ENCODE measurements around the gene CFAP46. TPM values are rescaled to one million over a fixed set of nuclear protein-coding genes. Genes with fewer than 3 reads are reported as not detected.
A peak's percentile ranks its signal among the peaks of the same experiment; 100 is the strongest.

Gene CFAP46
- total and polyA plus RNA-seq, 12 donors, result 0.36 to 1.9 (median 1.1) TPM

DNA sequence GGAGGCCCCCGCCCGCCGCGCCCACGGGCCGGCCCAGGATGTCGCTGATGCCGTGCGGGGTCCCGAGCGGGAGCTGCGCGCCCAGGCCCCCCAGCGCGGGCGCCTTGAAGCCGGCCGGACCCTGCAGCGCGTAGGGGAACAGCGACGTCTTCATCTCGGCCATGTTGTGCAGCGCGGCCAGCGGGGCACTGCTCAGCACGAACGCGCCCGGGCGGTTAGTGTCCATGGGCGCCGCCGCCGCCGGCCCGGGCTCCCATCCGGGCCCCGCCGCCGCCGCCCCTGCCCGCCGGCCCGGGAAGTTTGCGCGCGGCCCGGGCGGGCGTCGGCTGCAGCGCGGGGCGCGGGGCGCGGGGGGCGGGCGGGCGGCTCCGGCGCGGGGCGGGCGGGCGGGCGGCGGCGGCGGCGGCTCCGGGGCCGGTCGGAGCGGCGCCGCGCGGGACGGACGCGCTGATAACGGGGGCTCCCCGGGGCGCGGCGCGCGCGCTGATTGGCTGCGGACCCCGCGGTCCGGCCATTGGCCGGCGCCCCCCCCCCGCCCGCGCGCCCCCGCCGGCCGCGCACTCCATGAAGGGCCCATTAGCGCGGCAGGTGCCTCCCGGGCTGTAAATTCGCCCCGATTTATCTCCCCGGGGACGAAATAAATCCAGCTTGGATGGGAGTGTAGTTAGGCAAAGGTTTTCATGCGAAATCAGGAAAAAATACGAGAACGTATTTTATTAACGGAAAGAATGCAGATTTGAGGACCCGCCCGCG is 156.5 kb downstream of the CFAP46 start, which contains the start of gene NKX6-2:
NKX6-2 (minus strand) TSS at position 425 of the 753 bp plus-strand sequence; CDS start at position 226, 199 bp downstream.
- ATAC-seq, result no peak
- H3K4me1 ChIP-seq, result peaks cover 0 to 40% (median 27%) of the 10 kb centered on the region in 9 donors
- intact Hi-C loops (cut with DNase I), result loop anchor here in 2 of 10 donors (10.0 kb wide), 1 partner anchor 131 kb away; no protein-coding TSS in a partner anchor
- 2 to 3% methylated on average over 51 to 118 of the region's 119 CpGs for WGBS, 2 donors
- peak within 1 kb of the TSS in 3 of 10 donors; percentile 5 to 22 (median 18) for H3K4me3 ChIP-seq
- DNase-seq, result no peak
- H3K9me3 ChIP-seq, result no peaks in the 10 kb centered on the region
- H3K27ac ChIP-seq, result no peak within 1 kb of the TSS
- H3K36me3 ChIP-seq, result peaks cover 0 to 30% (median 21%) of the 10 kb centered on the region in 9 donors
- H3K27me3 ChIP-seq, result peaks cover 46 to 79% (median 70%) of the 10 kb centered on the region in 7 donors
- TF ChIP-seq, protein P1, sequence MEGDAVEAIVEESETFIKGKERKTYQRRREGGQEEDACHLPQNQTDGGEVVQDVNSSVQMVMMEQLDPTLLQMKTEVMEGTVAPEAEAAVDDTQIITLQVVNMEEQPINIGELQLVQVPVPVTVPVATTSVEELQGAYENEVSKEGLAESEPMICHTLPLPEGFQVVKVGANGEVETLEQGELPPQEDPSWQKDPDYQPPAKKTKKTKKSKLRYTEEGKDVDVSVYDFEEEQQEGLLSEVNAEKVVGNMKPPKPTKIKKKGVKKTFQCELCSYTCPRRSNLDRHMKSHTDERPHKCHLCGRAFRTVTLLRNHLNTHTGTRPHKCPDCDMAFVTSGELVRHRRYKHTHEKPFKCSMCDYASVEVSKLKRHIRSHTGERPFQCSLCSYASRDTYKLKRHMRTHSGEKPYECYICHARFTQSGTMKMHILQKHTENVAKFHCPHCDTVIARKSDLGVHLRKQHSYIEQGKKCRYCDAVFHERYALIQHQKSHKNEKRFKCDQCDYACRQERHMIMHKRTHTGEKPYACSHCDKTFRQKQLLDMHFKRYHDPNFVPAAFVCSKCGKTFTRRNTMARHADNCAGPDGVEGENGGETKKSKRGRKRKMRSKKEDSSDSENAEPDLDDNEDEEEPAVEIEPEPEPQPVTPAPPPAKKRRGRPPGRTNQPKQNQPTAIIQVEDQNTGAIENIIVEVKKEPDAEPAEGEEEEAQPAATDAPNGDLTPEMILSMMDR (IDR thresholded peaks at IDR 0.05), result no peak

DNA sequence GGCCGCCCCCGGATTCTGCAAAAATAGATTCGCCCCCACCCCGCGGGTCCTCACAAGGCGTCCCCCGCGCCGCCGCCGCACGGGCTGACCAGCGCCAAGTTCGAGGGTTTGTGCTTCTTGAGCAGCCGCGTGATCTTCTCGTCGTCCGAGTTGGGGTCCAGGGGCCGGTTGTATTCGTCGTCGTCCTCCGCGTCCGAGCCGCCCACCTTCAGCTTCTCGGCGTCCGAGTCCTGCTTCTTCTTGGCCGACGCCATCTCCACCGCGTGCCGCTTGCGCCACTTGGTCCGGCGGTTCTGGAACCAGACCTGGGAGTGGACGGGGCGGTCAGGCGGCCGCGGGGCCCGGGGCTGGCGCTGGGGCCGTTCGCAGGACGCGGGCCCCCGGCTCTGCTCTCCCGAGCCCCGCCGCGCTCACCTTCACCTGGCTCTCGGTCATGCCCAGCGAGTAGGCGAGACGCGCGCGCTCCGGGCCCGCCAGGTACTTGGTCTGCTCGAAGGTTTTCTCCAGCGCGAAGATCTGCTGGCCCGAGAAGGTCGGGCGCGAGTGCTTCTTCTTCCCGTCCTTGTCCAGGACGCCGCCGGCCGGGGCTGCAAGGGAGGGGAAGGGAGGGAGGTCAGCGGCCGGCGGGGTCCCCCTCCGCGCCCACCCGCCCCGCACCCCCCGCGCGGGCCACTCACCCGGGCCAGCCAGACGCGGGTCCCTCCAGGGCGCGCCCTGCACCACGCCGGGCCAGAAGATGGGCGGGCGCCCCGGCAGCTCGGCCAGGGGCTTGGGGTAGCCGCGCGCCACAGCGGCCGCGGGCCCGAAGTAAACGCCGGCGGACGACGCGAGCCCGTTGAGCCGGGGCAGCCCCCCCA is 157.3 kb downstream of the CFAP46 start:
- TF ChIP-seq, protein P1 (IDR thresholded peaks at IDR 0.05), result no peak
- Histone ChIP-seq H3K27ac (no peak overlapping the region), H3K27me3 (peaks cover 46 to 74% (median 64%) of the 10 kb centered on the region in 7 donors), H3K4me1 (peaks cover 0 to 40% (median 27%) of the 10 kb centered on the region in 9 donors), H3K9me3 (no peaks in the 10 kb centered on the region), H3K36me3 (peaks cover 0 to 34% (median 24%) of the 10 kb centered on the region in 9 donors), H3K4me3 (peak overlapping the region in 2 of 10 donors; percentile 18 to 22)
- DNase-seq (no peak), ATAC-seq (no peak)
- WGBS, 2 donors, result 5 to 7% methylated on average over 96 to 110 of the region's 111 CpGs
- intact Hi-C loops (cut with DNase I), result loop anchor here in 2 of 10 donors (10.0 kb wide), 1 partner anchor 130 kb away; no protein-coding TSS in a partner anchor

DNA sequence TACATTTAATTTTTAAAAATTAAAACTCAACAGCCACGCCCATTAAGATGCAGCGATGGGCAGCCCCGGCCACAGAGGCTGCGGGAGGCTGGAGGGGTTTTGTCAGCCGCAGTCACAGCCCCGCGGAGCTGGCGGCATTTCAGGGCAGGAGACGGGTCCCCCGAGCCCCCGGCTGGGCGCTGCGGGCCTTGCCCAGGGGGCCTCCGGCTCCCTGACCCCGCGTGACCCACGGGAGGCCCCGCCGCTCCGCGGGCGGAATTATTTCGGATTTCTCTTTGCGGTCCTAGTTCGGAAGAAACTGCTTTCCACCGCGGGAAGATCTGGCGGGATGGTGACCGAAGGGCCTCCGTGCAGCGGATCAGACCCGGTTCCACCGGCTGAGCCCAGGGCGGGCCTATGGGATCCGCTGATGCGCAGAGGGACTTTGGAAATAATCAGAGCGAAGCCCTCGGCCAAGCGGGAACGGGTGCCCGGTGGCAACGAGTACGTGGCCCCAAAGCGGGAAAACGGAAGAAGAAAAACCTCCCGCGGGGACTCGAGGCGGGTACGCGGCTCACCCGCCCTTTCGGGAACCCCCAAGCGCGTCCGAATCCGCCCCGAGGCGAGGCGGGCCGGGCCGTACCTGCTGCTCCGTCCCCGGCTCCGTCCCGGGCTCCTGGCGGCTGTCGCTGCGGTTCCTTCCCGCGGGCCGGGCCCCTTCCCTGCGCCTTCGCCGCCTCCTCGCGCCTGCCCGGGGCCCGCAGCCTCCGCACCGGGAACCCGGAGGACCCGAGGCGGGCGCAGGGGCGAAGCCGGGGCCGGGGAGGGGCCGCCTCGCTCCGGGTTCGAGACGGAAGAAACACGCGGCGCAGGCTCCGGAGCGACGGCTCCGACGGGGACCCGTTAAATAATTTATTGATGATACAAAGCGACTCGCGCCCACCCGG is 158.2 kb downstream of the CFAP46 start:
- no peak for DNase-seq
- intact Hi-C loops (cut with DNase I), result loop anchor here in 2 of 10 donors (10.0 kb wide), 1 partner anchor 129 kb away; no protein-coding TSS in a partner anchor
- no peak overlapping the region for H3K4me3 ChIP-seq
- H3K4me1 ChIP-seq, result peaks cover 0 to 40% (median 27%) of the 10 kb centered on the region in 9 donors
- no peaks in the 10 kb centered on the region for H3K9me3 ChIP-seq
- TF ChIP-seq, protein P1 (IDR thresholded peaks at IDR 0.05), result no peak
- WGBS, 2 donors, result 19 to 22% methylated on average over 106 of the region's 106 CpGs
- H3K27me3 ChIP-seq, result peaks cover 46 to 65% (median 55%) of the 10 kb centered on the region in 7 donors
- no peak for ATAC-seq
- no peak overlapping the region for H3K27ac ChIP-seq
- peaks cover 0 to 43% (median 32%) of the 10 kb centered on the region in 9 donors for H3K36me3 ChIP-seq
